ENCODE measurements around the gene MYO1C.
"Not testable (repeated sequence)": the region's sequence is repeated elsewhere in the genome, so short reads cannot be mapped to it uniquely, and the experiment has no call there.

The MYO1C gene

GRCh38 chr17:1422885-1423284 is 69.6 kb downstream of the MYO1C start:
- no peak overlapping the region for H3K4me3 ChIP-seq (ENCODE audit: low read depth, low read length)
- TF ChIP-seq CTCF (IDR thresholded peaks at IDR 0.05; ENCODE audit: low read depth, low read length): no peak
- TF ChIP-seq MYC (IDR thresholded peaks at IDR 0.05; ENCODE audit: low read depth, low read length): no peak
- TF ChIP-seq MAX (IDR thresholded peaks at IDR 0.05; ENCODE audit: low read depth, low read length): no peak
- TF ChIP-seq POLR2A (IDR thresholded peaks at IDR 0.05; ENCODE audit: extremely low read depth, insufficient read length): no peak
- no peak for DNase-seq (ENCODE audit: low read depth)

GRCh38 chr17:1421470-1421869 is 71.0 kb downstream of the MYO1C start:
- TF ChIP-seq CTCF (IDR thresholded peaks at IDR 0.05; ENCODE audit: low read depth, low read length) (no peak), POLR2A (IDR thresholded peaks at IDR 0.05; ENCODE audit: extremely low read depth, insufficient read length) (no peak), MAX (IDR thresholded peaks at IDR 0.05; ENCODE audit: low read depth, low read length) (no peak), MYC (IDR thresholded peaks at IDR 0.05; ENCODE audit: low read depth, low read length) (no peak)
- no peak for DNase-seq (ENCODE audit: low read depth)
- H3K4me3 ChIP-seq (ENCODE audit: low read depth, low read length): no peak overlapping the region

DNA sequence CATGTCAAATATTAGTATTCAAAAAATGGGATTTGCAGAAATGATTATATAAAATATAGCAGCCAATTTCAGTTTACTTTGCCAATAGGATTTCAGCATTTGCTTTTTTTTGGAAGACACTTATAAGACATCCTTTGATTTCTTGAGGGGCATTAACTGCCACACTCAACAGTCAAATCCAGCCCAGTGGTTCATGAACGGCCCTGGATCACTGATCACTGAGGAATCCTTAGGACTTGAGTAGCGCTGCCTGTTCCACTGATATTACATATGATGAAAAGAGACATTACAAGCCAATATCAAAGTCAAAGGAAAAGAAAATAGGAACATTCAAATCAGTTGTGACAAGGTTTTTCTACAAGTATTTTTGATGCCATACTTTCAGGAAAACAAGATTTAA is 71.5 kb downstream of the MYO1C start:
- no peak for DNase-seq (ENCODE audit: low read depth)
- TF ChIP-seq MYC (IDR thresholded peaks at IDR 0.05; ENCODE audit: low read depth, low read length): no peak
- TF ChIP-seq POLR2A (IDR thresholded peaks at IDR 0.05; ENCODE audit: extremely low read depth, insufficient read length): no peak

GRCh38 chr17:1420163-1420562 is 72.3 kb downstream of the MYO1C start:
- H3K4me3 ChIP-seq (ENCODE audit: low read depth, low read length): no peak overlapping the region
- TF ChIP-seq CTCF (IDR thresholded peaks at IDR 0.05; ENCODE audit: low read depth, low read length) (no peak), POLR2A (IDR thresholded peaks at IDR 0.05; ENCODE audit: extremely low read depth, insufficient read length) (no peak), MAX (IDR thresholded peaks at IDR 0.05; ENCODE audit: low read depth, low read length) (no peak), MYC (IDR thresholded peaks at IDR 0.05; ENCODE audit: low read depth, low read length) (no peak)
- no peak for DNase-seq (ENCODE audit: low read depth)

More for the DNA sequence above, 71.5 kb downstream of the MYO1C start:
- no peak overlapping the region for H3K4me3 ChIP-seq (ENCODE audit: low read depth, low read length)

GRCh38 chr17:1418476-1418875 is 74.0 kb downstream of the MYO1C start:
- DNase-seq (ENCODE audit: low read depth); H3K4me3 ChIP-seq (ENCODE audit: low read depth, low read length): not testable (repeated sequence)

DNA sequence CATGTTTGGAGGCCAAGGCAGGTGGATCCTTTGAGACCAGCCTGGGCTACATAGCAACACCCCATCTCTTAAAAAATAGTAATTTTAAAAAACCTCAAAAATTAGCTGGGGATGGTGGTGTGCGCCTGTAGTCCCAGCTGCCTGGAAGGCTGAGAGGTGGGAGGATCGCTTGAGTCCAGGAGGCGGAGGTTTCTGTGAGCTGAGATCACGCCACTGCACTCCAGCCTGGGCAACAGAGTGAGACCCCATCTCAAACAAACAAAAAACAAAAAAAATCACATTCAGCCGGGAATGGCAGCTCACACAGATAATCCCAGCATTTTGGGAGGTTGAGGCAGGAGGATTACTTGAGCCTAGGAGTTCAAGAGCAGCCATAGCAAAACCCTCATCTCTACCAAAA is 76.1 kb downstream of the MYO1C start:
- no peak for DNase-seq (ENCODE audit: low read depth)
- no peak overlapping the region for H3K4me3 ChIP-seq (ENCODE audit: low read depth, low read length)
- TF ChIP-seq MYC (IDR thresholded peaks at IDR 0.05; ENCODE audit: low read depth, low read length) (no peak), MAX (IDR thresholded peaks at IDR 0.05; ENCODE audit: low read depth, low read length) (no peak), POLR2A (IDR thresholded peaks at IDR 0.05; ENCODE audit: extremely low read depth, insufficient read length) (no peak), CTCF (IDR thresholded peaks at IDR 0.05; ENCODE audit: low read depth, low read length) (no peak)

DNA sequence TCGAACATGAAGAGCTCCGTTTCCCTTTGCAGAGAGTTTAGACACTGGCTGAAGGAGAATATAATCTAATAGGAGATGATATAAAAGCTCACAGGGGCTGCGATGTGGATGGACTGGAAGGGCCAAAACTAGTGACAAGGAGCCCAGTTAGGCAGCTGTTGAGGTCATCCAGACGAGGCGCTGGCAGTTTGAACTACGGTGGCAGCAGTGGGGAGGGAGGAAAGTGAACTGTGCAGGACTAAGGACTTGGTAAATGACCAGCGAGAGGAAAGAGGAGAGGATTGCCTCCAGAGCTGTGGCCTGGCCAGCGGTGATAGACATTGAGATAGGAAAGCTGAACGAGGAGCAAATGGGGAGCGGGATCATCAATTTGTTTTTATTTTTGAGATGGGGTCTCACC is 77.9 kb downstream of the MYO1C start:
- TF ChIP-seq MAX (IDR thresholded peaks at IDR 0.05; ENCODE audit: low read depth, low read length) (no peak), CTCF (IDR thresholded peaks at IDR 0.05; ENCODE audit: low read depth, low read length) (no peak), MYC (IDR thresholded peaks at IDR 0.05; ENCODE audit: low read depth, low read length) (no peak), POLR2A (IDR thresholded peaks at IDR 0.05; ENCODE audit: extremely low read depth, insufficient read length) (no peak)
- H3K4me3 ChIP-seq (ENCODE audit: low read depth, low read length): no peak overlapping the region
- DNase-seq (ENCODE audit: low read depth): no peak

All from NB4 (cell line).